GM21737 (cell line): ENCODE results near the gene NAALADL1.
A peak's percentile ranks its signal among the peaks of the same experiment; 100 is the strongest.

Experiments
- ATAC-seq: cut with Tn5 transposase; IDR thresholded peaks from one replicate; pipeline ENCODE4 v1.9.1; 2021; ENCODE audit warnings: mild to moderate bottlenecking, moderate library complexity; ENCODE audit not compliant: unreplicated experiment

NAALADL1 gene

GRCh38 chr11:65058419-65059054 is at the start of gene NAALADL1:
NAALADL1 (minus strand) TSS chr11:65058553; CDS start chr11:65058521, 32 bp downstream.
- ATAC-seq, result no peak

- no peak for ATAC-seq
These were observed 49.6 kb upstream of the NAALADL1 start for GRCh38 chr11:65107751-65108468.

GRCh38 chr11:65107078-65107477 is 48.7 kb upstream of the NAALADL1 start:
- no peak for ATAC-seq

DNA sequence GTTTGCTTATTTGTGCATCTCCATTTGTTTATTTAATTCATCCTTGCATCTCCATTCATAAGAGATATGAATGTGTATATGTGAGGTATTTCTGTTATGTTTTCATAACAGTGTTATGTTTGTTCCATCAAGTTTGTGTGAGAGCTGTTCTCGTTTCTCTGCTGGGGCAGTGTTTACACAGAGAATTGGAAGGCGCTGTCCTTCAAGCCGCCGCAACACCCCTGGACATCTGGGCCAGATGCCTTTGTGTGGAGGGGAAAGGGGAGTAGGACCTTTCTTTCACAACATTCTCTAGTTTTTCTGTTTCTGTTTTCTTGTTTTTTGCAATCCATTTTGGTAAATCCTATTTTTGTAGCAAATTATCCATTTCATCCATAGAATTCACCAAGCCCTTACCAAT is 46.3 kb upstream of the NAALADL1 start:
- no peak for ATAC-seq

DNA sequence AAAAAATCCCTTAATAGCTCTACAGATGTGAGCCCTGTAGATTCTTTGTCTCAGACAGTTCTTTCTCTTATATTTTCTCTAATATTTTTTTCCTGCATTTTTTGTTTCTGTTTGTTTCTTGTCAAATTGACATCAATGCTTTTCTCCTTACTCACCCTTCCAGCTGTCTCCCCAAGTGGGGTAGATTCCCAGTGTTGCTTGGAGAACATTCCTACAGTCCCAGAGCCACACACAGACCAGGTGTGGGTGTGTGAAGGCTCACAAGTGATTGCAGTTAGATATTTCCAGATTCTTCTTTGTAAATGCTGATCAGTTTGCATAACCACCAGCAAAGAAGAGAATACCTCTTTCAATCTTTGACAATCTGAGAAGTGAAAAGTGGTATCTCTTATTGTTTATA is 45.1 kb upstream of the NAALADL1 start:
- ATAC-seq, result no peak

DNA sequence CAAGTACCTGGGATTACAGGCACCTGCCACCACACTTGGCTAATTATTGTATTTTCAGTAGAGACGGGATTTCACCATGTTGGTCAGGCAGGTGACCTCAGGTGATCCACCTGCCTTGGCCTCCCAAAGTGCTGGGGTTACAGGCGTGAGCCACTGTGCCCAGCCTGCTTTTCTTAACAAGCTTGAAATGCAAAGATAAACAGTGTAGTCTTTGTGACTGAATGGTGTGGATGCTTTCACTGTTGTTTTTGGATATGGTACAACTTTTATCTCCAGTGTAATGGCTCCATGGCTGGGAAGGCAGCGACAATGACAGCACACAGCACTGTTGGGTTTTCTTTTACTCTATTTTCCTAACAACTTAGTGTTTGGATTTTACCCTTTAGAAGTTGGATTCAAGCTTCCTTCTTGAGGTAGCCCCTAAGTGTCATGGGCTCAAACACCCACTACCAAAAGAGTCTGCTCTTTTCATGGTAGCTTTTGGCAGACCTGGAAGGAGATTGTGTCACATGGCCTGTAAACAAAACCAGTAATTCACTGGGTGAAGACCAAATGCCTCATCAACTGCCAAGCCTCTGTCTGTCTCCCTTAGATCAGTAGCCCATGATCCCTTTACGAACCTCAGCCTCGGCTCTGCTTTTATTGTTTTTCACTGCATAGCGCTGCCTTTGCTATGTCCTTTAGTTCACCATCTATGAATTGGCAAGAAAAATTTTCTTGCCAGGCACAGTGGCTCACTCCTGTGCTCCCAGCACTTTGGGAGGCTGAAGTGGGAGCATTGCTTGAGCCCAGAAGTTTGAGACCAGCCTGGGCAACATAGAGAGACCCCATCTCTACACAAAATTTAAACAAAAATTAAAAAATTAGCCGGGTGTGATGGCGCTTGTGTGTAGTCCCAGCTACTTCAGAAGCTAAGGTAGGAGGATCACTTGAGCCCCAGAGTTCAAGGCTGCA is 44.1 kb upstream of the NAALADL1 start:
- no peak for ATAC-seq

- ATAC-seq, result no peak
These were observed 42.5 kb upstream of the NAALADL1 start for GRCh38 chr11:65100674-65101350.

DNA sequence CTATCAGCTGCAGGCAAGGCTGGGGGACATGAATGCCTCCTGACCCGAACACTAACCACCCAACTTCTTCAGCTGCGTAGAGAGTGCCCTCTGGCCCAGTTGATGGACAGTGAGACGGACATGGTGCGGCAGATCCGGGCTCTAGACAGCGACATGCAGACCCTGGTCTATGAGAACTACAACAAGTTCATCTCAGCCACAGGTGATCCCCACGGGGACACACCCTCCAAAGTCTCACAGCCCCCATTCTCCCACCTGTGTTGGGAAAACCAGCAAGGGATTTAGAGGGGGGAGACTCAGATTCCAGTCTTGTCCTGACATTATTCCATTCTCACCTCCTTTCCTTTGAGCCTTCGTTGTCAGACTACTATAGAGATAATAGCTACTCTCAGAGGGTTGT is 38.6 kb upstream of the NAALADL1 start:
- no peak for ATAC-seq

DNA sequence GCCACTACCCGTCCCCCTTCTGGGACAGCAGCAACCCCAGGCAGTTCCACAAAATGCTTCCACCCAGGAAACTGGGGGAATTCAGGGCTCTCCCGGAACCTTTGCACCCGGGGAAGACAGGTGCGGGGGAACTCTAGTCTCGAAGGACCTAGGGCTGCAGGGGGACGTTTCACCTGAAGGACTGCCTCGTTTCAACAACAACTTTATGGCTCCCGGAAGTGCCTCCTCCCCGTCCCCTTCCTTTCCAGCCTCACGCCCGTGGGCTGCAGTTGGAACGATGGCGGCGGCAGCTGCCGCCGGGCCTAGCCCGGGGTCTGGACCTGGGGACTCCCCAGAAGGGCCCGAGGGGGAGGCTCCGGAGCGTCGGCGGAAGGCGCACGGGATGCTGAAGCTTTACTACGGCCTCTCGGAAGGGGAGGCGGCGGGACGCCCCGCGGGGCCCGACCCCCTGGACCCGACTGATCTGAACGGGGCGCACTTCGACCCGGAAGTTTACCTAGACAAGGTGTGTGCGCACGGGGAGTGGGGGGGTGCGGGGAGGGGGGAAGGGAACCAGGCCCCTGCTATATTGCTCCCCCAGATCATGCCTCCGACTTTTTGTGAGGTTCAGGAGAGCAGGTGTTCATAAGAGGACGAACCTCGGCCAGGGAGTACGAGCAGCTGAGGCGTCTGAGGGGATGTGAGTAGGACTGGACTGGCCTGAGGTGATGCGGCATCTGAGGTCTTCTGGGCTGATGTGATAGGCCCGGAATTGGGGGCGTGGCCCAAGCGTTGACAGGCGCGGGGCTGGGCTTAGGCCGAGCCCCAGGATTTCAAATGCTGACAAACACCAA is 37.8 kb upstream of the NAALADL1 start, which contains the start of gene VPS51:
Gene VPS51 (plus strand): TSS at position 241 of the 833 bp plus-strand sequence. CDS start 37 bp downstream, at position 278.
- ATAC-seq, result peak; percentile 69

DNA sequence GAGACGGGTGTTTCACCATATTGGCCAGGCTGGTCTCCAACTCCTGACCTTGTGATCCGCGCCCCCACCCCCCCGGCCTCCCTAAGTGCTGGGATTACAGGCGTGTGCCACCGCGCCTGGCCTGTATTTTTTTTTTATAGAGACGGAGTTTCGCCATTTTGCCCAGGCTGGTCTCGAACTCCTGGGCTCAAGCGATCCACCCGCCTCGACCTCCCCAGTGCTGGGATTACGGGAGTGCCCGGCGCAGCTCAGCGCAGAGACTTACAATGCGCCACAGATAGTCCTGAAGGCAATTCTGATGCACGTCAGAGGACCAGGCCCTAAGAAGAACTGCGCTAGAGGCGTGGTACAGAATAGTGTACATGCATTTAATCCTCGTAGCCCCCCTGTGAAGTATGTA is 37.1 kb upstream of the NAALADL1 start:
- no peak for ATAC-seq

DNA sequence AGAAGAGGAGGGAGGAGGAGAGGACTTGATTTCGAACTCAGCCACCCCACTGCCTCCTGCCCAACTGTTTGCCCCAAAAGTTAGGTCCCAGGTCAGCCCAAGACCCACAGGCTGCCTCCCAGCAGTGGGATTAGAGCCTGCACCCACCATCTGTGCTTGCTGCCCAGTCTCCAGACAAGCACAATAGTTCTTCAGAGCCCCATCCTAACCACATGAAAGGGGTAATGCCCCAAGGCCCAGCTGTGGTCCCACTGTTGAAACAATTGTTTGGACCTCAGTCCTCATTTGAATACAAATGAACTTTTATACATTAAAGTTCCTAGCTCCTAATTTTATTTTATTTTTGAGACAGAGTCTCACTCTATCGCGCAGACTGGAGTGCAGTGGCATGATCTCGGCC is 32.3 kb upstream of the NAALADL1 start:
- no peak for ATAC-seq

DNA sequence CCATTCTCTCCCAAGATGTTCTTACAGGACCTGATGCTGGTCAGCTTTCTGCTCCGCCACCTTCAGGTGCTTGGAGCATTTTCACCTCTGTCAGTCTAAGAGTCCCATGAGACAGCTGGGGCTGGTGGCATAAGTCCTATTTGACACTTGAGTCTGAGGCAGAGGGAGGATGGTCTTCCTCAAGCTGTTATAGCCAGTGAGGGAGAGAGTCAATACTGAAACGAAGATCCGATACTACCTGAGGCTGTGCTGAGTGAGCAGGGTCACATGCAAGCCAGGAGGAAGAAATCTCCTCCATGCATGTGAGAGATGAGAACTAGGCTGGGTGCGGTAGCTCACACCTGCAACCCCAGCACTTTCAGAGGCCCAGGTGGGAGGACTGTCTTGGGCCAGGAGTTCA is 31.3 kb upstream of the NAALADL1 start:
- ATAC-seq, result no peak

GRCh38 chr11:65087827-65088226 is 29.5 kb upstream of the NAALADL1 start:
- no peak for ATAC-seq

GRCh38 chr11:65087216-65087615 is 28.9 kb upstream of the NAALADL1 start:
- no peak for ATAC-seq

GRCh38 chr11:65086809-65087208 is 28.5 kb upstream of the NAALADL1 start:
- ATAC-seq, result no peak

DNA sequence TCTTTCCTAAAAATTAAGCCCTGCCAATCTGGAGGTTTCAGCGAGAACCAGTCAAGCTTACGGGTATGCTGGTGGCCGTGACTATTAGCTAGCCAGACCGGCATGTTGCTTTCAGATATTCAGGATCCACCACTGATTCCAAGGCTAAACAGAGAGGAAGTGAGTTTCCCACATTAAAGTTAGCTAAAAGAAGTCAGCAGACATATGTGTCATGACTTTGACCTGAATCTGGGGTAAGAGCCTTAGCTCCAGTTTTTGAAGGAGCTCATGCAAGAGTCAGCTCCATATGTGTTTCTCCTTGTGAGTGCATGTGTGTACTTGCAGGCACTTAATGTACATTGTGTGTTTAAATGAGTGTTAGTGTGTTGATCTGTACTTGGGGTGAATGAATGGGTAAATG is 27.1 kb upstream of the NAALADL1 start:
- no peak for ATAC-seq

DNA sequence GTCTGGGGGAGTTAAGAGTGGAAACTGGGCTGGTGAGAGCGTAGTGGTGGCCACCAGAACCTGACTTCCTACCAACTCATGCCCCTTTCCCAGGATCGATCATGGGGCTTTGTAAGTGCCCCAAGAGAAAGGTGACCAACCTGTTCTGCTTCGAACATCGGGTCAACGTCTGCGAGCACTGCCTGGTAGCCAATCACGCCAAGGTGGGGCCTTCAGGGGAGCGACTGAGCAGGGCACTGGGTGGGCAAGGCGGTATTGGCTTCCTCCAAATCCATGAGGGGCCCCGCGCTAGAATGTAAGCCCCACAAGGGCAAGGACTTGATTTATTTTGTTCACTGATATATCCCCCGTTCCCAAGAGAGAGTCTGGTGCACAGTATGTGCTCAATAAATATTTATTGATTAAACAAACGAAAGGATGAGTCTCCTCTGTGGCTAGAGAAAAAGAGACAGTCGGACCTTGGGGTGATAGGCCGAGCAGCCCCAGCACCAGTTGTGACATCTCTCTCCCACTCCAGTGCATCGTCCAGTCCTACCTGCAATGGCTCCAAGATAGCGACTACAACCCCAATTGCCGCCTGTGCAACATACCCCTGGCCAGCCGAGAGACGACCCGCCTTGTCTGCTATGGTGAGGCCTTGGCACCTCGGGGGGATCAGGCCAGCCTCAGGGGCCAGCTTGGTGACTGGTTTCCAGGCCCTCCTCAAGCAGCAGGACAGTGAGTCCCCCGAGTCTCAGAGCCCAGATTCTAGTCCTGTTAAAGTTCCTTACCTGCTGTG is 26.4 kb upstream of the NAALADL1 start:
- ATAC-seq, result peak; percentile 11

GRCh38 chr11:65083834-65084597 is 25.7 kb upstream of the NAALADL1 start, which contains the start of the genes CDCA5 and ZFPL1:
CDCA5 (minus strand) TSS chr11:65084040; CDS start chr11:65083978, 62 bp downstream.
ZFPL1 (plus strand) TSS chr11:65084222; CDS start chr11:65084699, 477 bp downstream.
- ATAC-seq, result peak; percentile 60
